DMS53 treated with DMSO at 0.1 percent for 48 hours (cell line): ENCODE measurements around the gene CDS1.
"Not testable (repeated sequence)": the region's sequence is repeated elsewhere in the genome, so short reads cannot be mapped to it uniquely, and the experiment has no call there.

Experiments
- DNase-seq: peaks from one replicate; lab custom pipeline; 2025; ENCODE audit not compliant: unreplicated experiment; lab: John Stamatoyannopoulos, UW

The CDS1 gene

GRCh38 chr4:84582988-84583875 lies at the start of gene CDS1:
TSS of gene CDS1 (plus strand) at chr4:84583127. CDS start at chr4:84583402, 275 bp downstream.
- DNase-seq = peak; percentile 71

- DNase-seq = no peak
Measured at GRCh38 chr4:84535901-84536300, 47.0 kb upstream of the CDS1 start.

- DNase-seq = no peak
Measured at GRCh38 chr4:84545093-84545492, 37.8 kb upstream of the CDS1 start.

GRCh38 chr4:84547211-84547610 lies 35.7 kb upstream of the CDS1 start:
- no peak for DNase-seq

- not testable (repeated sequence) for DNase-seq
Measured at GRCh38 chr4:84549191-84549590, 33.7 kb upstream of the CDS1 start.

GRCh38 chr4:84562156-84562555 lies 20.8 kb upstream of the CDS1 start:
- no peak for DNase-seq

- DNase-seq = no peak
Measured at GRCh38 chr4:84563002-84563401, 19.9 kb upstream of the CDS1 start.

GRCh38 chr4:84565951-84566350 lies 17.0 kb upstream of the CDS1 start:
- no peak for DNase-seq

- no peak for DNase-seq
Measured at GRCh38 chr4:84568496-84568895, 14.4 kb upstream of the CDS1 start.

- no peak for DNase-seq
Measured at GRCh38 chr4:84569009-84569408, 13.9 kb upstream of the CDS1 start.

- DNase-seq = no peak
Measured at GRCh38 chr4:84573385-84574068, 9.4 kb upstream of the CDS1 start.

GRCh38 chr4:84574069-84574720 lies 8.7 kb upstream of the CDS1 start:
- DNase-seq = no peak

GRCh38 chr4:84578540-84579402 lies 4.2 kb upstream of the CDS1 start:
- no peak for DNase-seq

- no peak for DNase-seq
Measured at GRCh38 chr4:84579403-84579776, 3.5 kb upstream of the CDS1 start.

- peak; percentile 83 for DNase-seq
Measured at GRCh38 chr4:84582302-84582987, 482 bp upstream of the CDS1 start.

- DNase-seq = no peak
Measured at GRCh38 chr4:84583876-84584380, 1.0 kb downstream of the CDS1 start.

GRCh38 chr4:84585251-84585650 lies 2.3 kb downstream of the CDS1 start:
- no peak for DNase-seq

GRCh38 chr4:84594724-84595123 lies 11.8 kb downstream of the CDS1 start:
- DNase-seq = no peak

- DNase-seq = peak; percentile 46
Measured at GRCh38 chr4:84596826-84597225, 13.9 kb downstream of the CDS1 start.

GRCh38 chr4:84597450-84597849 lies 14.5 kb downstream of the CDS1 start:
- no peak for DNase-seq
